Kasumi-1 (cell line): Measurements from ENCODE around the gene BTG2.
"Not testable (repeated sequence)": the region's sequence is repeated elsewhere in the genome, so short reads cannot be mapped to it uniquely, and the experiment has no call there.

Experiments
- DNase-seq, 2 experiments: peaks; one replicate each; lab custom pipeline; 2025; lab: John Stamatoyannopoulos, UW

The BTG2 gene

DNA sequence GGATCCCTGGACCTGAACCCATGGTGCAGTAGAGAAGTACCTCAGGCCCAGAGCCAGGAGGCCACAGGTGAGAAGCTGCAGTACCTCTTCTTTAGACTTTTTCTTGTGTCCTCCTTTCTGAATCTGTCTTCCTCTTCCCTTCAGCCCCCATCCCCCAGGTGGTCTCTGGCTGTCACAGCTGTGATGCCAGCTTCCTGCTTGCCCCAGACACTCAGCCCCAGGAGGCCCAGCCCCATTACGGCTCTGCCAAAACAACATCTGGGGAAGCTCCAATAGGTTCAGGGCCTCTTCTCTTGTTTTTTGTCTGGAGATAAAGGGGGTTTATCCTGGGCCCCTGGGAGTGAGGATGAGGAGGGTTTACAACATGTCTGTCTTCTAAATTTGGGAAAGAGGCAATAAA, 9.5 kb upstream of the BTG2 start:
- DNase-seq, result no peak

DNA sequence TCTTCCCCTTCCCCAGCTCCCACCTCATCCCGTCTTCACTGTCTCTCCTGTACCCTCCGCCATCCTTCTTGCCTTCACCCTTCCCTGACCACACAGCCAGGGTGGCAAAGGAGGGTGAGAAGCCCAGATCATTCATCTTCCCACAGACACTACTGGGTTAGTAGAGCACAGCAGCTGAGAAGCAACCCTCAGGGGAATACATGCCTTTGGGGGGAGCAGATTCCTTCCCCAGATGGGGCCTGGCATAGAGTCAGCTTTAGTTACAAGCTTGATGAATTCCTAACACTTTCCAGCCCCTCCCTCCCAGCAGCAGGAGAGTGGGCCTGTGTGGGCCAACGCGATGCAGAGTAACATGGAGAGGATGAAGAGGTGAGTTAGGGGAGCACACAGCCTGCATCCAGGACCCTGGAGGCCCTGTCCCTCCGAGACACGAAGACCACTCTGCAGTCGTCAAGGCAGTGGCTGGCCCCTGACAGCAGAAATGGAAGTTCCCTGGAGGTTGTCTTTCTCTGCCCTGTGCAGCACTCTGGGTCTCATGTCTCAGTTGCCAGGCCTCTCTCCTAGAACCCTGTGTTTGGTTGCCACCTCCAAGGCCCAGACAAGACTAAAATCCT, 8.8 kb upstream of the BTG2 start:
- DNase-seq, result no peak

DNA sequence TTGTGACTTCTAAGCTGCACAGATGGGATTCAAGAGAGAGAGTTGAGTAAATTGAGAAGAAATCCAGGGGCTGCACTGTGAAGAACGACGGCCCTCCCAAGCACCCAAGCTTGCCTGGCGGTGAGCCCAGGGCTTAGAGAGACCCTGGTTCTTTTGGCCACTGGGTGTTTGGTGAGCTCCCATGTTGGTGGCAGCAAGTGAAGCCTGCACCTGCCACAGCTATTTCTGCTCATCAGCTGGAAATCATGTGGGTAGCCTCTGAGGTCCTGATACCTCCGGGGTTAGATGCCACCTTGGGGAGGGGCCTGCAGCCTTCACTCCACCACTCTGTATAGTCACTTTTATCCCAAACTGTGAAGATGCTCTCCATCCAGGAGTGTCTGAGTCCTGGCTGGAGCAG, 6.2 kb upstream of the BTG2 start:
- no peak for DNase-seq

DNA sequence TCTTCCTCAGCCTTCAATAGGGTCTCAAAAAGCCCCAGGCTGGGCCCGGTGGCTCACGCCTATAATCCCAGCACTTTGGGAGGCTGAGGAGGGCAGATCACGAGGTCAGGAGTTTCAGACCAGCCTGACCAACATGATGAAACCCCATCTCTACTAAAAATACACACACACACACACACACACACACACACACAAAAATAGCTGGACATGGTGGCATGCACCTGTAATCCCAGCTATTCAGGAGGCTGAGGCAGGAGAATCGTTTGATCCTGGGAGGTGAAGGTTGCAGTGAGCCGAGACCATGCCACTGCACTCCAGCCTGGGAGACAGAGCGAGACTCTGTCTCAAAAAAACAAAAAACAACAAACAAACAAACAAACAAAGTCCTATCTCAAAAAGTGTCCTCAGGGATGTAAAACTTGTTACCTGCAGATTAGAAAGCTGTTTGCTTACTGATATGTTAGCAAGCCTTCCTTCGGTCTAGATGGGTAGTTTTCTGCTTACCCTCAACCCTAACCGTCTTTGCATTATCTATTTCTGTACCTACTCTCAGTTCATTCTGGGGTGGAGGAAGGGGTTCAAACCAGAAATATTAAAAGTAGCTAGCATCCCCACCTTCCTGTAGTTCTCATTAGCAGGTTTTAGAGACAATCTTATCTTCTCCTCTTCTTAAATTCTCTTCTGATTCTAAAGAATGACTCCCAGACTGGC, 5.4 kb upstream of the BTG2 start:
- DNase-seq, result not testable (repeated sequence)

DNA sequence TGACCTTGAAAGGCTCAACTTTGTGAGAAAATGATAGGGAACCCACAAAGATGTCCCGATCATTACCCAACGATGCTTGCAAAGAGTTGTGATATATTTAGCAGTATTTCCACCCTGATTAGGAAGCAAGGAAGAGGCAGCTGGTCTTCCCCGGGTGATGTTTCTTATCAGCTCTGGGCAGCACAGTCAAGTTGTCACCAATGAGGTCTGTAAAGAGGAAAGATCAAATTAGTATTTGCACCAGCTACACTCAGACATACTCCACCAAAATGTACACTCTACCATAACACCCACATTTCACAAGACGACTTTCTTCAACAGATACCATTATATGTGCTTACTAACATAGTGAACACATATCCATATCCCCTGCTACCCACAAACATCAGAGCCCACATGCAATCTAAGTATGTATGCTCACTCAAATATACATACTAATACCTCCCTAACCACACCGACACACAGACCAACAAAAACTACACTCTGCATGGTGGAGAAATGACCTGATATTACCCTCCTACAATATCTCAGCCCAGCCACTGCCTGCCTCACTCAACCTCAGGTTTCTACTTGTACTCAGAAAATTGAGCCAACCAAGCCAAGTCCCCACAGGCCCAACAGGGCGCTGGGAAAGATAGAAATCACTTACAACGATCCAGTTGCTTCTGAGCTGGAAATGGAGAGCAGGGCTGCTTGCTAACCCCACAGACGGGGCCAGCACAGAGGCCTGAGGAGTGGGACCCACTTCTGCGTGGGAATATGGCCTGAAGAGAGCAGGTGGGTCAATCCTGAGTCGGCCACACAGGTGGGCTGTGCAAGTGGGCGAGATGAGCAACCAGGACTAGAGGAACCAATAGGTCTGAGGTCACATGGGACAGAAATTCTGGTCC, 4.6 kb upstream of the BTG2 start:
- no peak for DNase-seq

DNA sequence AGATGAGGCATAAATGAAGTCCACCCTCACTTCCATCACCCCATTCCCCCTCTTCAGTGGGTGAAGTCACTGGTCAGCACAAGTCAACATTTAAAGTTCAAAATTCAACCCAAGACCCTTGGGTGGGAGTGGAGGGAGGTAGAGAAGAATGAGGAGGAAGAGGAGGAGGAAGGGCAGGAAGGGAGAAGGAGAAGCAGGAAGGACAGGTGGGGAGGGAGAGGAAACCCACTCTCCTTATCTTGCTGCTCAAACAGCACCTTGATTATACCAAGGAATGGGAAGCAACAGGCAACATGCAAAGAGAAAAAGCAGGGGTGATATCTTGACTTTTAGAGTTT, 4.0 kb upstream of the BTG2 start:
- no peak for DNase-seq

DNA sequence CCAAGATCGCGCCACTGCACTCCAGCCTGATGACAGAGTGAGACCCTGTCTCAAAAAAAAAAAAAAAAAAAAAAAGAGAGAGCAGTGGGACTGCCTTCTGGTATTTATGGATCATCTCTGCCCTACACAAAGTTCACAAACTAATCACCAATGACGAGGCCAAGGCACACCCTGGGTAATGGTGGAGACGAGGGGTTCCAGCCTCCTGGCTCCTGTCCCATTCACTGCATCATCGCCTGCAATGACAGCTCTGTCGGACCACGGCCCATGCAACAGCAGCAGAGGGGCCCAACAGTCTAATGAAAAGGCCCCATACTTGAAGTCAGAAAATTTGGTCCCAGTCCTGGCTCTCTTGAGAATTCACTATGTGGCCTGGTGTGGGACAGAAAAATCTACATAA, 2.9 kb upstream of the BTG2 start:
- DNase-seq, result no peak

DNA sequence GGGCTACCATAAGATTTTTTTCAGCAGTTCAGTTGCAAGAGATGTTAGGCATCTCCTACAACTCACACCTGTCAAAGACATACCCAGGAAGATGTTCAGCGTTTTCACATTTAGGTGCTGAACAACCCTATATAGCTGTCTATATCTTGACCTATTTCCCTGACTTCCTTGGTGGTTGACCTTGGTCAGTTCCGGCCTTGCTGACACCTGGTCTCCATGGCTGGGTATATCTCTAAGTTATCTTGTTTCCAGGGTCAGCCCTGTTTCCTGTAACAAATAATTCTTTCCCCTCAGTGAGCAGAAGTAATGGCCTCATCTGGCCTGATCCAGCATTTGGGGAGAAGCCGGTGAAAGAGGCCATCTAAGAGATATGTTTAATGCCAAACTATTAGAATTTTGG, 2.4 kb upstream of the BTG2 start:
- no peak for DNase-seq

DNA sequence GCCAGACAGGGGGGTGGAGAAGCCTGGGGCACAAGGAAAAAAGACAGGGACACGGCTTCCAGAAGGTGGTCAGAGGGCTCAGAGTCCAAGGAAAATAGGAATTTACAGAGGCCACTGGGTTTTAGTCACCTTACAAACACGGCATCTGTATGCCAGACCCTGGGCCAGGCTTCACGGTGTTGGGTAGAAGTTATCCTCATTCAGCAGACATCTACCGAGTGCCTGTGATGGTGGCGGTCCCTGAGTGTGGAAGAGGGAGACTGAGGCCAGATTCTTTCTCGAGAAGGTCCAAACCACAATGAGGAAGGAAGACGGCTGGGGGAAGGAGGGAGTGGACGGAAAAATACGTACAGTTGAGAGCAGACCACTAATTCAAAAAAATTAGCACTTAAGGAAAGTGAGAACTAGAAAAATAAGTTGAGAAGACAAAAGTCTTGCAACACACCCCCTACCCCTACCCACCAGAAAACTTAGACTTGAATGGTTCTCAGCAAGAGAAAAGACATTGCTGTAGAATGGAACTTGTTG, 864 bp upstream of the BTG2 start:
- DNase-seq, result no peak

DNA sequence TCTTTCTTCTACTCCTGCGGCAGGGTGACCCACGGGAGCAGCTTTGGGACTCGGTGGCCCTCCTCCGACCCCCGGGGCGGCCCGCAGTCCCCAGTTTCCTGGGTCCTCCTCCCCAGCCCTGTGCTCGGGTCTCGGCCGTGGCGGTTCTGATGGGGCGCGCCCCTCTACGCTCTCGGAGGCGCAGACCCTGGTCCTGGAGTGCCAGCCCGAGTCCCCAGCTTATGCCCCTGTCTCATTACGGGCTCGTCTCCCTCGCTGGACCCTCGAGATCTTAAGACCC, 430 bp downstream of the BTG2 start:
- no peak for DNase-seq

DNA sequence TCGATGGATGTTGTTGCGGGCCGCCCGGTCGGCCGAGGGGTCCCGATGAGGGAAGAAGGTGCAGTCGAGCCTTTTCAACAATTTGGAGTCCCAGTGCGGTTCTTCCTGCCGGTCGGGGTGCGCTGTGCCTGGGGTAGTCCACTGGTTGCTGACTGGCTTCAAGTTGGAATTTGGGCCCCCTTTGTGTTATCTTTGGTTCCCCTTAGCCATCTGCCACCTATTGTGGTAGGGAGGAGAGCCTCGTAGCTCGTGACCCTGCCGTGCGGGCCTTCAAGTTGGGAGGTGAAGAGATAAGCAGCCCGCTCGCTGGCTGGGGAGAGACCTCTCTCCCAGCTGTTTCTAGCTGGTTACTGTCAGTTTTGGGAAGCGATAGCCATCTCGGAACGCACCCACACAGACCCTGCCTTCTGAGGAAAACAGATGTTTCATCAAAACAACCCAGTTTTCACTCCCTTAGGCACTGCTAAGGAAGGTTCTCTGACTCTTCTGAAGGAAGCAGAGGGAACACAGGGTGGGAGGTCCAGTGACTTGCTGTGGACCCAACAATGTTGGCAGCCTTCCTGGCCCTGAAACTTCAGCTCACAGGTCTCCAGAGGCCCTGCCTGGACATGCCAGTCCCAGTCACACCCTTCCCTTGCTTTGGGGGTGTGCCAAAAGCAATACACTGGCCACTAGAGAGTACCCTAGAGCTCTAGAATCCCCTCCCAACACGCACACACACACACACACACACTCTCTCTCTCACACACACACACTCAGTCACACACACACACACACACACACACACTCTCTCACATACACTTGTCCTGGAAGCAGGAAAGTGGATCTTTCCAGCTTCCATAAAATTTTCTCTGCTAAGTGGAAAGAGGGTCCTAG, 1.0 kb downstream of the BTG2 start:
- DNase-seq, result no peak

DNA sequence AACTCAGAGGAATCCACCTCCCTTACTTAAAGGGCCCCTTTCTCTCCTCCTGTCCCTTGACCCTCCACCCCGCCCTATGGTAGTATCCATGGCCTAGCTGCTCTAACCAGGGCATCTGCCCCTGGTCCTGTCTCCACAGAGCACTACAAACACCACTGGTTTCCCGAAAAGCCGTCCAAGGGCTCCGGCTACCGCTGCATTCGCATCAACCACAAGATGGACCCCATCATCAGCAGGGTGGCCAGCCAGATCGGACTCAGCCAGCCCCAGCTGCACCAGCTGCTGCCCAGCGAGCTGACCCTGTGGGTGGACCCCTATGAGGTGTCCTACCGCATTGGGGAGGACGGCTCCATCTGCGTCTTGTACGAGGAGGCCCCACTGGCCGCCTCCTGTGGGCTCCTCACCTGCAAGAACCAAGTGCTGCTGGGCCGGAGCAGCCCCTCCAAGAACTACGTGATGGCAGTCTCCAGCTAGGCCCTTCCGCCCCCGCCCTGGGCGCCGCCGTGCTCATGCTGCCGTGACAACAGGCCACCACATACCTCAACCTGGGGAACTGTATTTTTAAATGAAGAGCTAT, 1.7 kb downstream of the BTG2 start:
- no peak for DNase-seq

DNA sequence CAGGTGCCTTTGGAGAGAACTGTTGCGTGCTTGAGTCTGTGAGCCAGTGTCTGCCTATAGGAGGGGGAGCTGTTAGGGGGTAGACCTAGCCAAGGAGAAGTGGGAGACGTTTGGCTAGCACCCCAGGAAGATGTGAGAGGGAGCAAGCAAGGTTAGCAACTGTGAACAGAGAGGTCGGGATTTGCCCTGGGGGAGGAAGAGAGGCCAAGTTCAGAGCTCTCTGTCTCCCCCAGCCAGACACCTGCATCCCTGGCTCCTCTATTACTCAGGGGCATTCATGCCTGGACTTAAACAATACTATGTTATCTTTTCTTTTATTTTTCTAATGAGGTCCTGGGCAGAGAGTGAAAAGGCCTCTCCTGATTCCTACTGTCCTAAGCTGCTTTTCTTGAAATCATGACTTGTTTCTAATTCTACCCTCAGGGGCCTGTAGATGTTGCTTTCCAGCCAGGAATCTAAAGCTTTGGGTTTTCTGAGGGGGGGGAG, 2.4 kb downstream of the BTG2 start:
- no peak for DNase-seq

DNA sequence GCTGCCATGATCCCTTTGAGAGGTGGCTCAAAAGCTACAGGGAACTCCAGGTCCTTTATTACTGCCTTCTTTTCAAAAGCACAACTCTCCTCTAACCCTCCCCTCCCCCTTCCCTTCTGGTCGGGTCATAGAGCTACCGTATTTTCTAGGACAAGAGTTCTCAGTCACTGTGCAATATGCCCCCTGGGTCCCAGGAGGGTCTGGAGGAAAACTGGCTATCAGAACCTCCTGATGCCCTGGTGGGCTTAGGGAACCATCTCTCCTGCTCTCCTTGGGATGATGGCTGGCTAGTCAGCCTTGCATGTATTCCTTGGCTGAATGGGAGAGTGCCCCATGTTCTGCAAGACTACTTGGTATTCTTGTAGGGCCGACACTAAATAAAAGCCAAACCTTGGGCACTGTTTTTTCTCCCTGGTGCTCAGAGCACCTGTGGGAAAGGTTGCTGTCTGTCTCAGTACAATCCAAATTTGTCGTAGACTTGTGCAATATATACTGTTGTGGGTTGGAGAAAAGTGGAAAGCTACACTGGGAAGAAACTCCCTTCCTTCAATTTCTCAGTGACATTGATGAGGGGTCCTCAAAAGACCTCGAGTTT, 3.1 kb downstream of the BTG2 start:
- no peak for DNase-seq

DNA sequence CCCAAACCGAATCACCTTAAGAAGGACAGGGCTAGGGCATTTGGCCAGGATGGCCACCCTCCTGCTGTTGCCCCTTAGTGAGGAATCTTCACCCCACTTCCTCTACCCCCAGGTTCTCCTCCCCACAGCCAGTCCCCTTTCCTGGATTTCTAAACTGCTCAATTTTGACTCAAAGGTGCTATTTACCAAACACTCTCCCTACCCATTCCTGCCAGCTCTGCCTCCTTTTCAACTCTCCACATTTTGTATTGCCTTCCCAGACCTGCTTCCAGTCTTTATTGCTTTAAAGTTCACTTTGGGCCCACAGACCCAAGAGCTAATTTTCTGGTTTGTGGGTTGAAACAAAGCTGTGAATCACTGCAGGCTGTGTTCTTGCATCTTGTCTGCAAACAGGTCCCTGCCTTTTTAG, 3.6 kb downstream of the BTG2 start:
- no peak for DNase-seq

DNA sequence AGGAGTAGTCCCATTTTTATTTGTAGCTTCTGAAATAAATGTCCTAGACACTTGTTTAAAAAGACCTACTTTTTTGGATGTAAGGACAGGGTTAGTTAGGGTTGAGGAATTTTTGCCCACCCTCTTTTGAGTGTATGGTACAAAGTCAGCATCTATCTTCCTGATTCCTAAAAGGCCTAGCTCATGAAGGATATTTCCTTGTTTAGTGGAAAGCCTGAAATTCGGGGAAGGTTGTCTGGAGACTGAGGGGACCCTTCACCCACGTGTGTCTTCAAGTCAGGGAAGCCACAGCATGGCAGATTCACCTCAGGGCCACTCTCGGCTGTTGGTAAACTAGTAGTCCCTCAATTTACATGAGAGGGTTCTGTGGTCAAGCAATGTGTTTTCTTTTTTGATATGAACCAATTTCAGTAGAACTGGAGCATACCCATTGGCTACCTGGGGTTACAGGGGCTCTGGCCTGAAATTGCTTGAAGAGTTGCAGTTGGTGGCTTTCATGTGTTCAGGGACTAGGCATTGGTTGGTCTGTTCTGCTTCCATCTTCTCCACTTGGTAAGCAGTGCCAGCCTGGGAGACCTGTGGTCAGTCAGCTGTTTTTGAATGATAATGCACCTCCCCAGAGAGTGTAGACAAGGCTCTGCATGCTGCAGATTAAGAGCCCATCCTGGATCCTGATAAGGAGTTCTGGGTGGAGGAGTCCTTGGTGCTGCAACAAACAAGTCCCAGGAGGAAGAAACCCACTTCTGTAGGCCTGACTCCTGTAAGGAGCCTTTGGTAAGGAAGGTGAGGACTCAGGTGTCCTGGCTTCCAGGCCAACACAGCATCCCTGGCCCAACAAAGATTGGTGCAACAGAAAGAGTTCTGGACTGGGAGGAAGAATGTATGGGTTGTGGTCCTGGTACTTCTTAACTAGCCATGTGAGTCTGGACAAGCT, 6.3 kb downstream of the BTG2 start:
- DNase-seq, result no peak

DNA sequence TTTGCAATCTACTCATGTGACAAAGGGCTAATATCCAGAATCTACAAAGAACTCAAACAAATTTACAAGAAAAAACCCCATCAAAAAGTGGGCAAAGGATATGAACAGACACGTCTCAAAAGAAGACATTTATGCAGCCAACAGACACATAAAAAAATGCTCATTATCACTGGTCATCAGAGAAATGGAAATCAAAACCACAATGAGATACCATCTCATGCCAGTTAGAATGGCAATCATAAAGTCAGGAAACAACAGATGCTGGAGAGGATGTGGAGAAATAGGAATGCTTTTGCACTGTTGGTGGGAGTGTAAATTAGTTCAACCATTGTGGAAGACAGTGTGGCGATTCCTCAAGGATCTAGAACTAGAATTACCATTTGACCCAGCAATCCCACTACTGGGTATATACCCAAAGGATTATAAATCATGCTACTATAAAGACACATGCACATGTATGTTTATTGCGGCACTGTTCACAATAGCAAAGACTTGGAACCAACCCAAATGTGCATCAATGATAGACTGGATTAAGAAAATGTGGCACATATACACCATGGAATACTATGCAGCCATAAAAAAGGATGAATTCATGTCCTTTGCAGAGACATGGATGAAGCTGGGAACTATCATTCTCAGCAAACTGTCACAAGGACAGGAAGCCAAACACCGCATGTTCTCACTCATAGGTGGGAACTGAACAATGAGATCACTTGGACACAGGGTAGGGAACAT, 8.9 kb downstream of the BTG2 start:
- DNase-seq, result not testable (repeated sequence)

DNA sequence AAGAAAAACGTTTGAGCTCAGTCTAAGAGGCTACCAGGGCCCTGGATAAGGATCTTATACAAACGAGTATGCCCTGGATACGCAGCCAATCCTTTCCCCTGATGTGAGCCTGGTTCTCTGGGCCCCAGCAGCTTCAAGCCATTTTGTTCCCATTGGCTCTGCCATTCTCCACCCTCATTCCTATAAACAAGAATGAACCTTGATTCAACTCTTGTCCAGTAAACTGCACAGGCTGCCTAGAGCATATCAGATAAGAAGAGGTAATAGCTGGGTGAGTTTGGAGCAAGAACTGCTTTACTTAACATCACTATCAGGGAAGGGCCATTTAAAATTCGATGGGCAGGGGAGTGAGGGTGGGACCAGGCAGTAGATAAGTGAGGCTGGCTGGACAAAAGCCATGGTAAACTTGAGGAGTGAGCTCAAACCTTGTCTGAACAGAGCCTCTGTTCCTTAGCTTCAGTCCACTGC, 11.3 kb downstream of the BTG2 start:
- no peak for DNase-seq
